NCI-H2029 treated with DMSO at 0.1 percent for 48 hours (cell line): ENCODE results near the gene IL34.

ENCODE experiments used
- DNase-seq: peaks from one replicate; lab custom pipeline; 2025; lab: John Stamatoyannopoulos, UW

The IL34 gene

GRCh38 chr16:70702624-70703023, 56.3 kb downstream of the IL34 start:
- no peak for DNase-seq

GRCh38 chr16:70703041-70703834, 56.9 kb downstream of the IL34 start:
- no peak for DNase-seq

- no peak for DNase-seq
Measured at GRCh38 chr16:70703835-70704381, 57.5 kb downstream of the IL34 start.

GRCh38 chr16:70704586-70704985, 58.2 kb downstream of the IL34 start:
- no peak for DNase-seq

GRCh38 chr16:70705056-70705455, 58.7 kb downstream of the IL34 start:
- DNase-seq = no peak

- DNase-seq = no peak
Measured at GRCh38 chr16:70706948-70707465, 60.6 kb downstream of the IL34 start.

GRCh38 chr16:70708366-70709246, 62.2 kb downstream of the IL34 start:
- DNase-seq = no peak

- no peak for DNase-seq
Measured at GRCh38 chr16:70709457-70709856, 63.1 kb downstream of the IL34 start.

GRCh38 chr16:70709942-70710341, 63.6 kb downstream of the IL34 start:
- DNase-seq = no peak
